Thoracic aorta (tissue), 2 donors: ENCODE measurements around the gene WDR7. TPM values are rescaled to one million over a fixed set of nuclear protein-coding genes. Genes with fewer than 3 reads are reported as not detected.

Source experiments
- ATAC-seq: fragments of 150-250 bp; one replicate; pipeline ENCODE4 v1.8.0; 2017; ENCODE audit warnings: low read depth; ENCODE audit not compliant: insufficient number of reproducible peaks, low FRiP score
- DNase-seq: peaks from one replicate; pipeline ENCODE4 v3.0.0-alpha.2; 2020; ENCODE audit warnings: low spot score
- H3K27ac ChIP-seq, 2 donors: fragments of 200-600 bp; sonication (generic); 1 replicate in 1 of 2; 2 replicates in 1 of 2; pipeline ENCODE4 v1.5.1; 2016; ENCODE audit warnings: mild to moderate bottlenecking in 2 of 2, moderate library complexity in 2 of 2
- H3K27me3 ChIP-seq: fragments of 200-600 bp; sonication (generic); replicated peaks from 2 replicates; pipeline ENCODE4 v1.6.0; 2016; ENCODE audit warnings: mild to moderate bottlenecking; ENCODE audit not compliant: insufficient read depth
- H3K36me3 ChIP-seq: fragments of 200-600 bp; sonication (generic); one replicate; pipeline ENCODE4 v1.5.1; 2016
- H3K4me1 ChIP-seq, 2 donors: fragments of 200-600 bp; sonication (generic); 1 replicate in 1 of 2; 2 replicates in 1 of 2; pipeline versions ENCODE4 v1.5.1 to v1.6.0; 2016; ENCODE audit warnings: low read depth in 2 of 2, mild to moderate bottlenecking in 1 of 2; ENCODE audit not compliant: control insufficient read depth in 1 of 2
- H3K4me3 ChIP-seq: fragments of 200-600 bp; sonication (generic); 2 replicates; pipeline ENCODE4 v1.5.1; 2016; ENCODE audit warnings: mild to moderate bottlenecking
- H3K9me3 ChIP-seq: fragments of 200-600 bp; sonication (generic); 2 replicates; pipeline ENCODE4 v1.5.1; 2016
- CTCF ChIP-seq: fragments of 200-600 bp; sonication (generic); IDR thresholded peaks from one replicate; pipeline ENCODE4 v1.5.1; 2019; ENCODE audit warnings: antibody characterized with exemption
- total RNA-seq, 2 donors: library from RNA; depleted of rRNA; stranded (reverse); fragments of >200 nt; gene quantifications; one replicate each; pipeline versions ENCODE4 v1.1.0 to v1.2.3, GENCODE V29; 2016

WDR7 gene
- 10 to 100 TPM; 33.2 to 73.1 TPM for total RNA-seq

- Histone ChIP-seq H3K27ac (peak within 1 kb of the TSS; percentile 82 to 90), H3K27me3 (no peaks in the 10 kb centered on the region), H3K9me3 (no peaks in the 10 kb centered on the region), H3K4me3 (peak within 1 kb of the TSS; percentile 96), H3K4me1 (peaks cover 5 to 13% of the 10 kb centered on the region in 2 donors), H3K36me3 (no peaks in the 10 kb centered on the region)
- ATAC-seq, result peak; percentile 98
- DNase-seq, result peak; percentile 99
- no peak for TF ChIP-seq CTCF
Measured at GRCh38 chr18:56650944-56651770, at the start of gene WDR7. Gene WDR7 (plus strand): TSS chr18:56651359. CDS start chr18:56672516, 21,157 bp downstream.

- Histone ChIP-seq H3K27ac (no peak overlapping the region), H3K9me3 (no peaks in the 10 kb centered on the region), H3K36me3 (peaks cover 8% of the 10 kb centered on the region), H3K4me1 (peaks cover 10 to 11% of the 10 kb centered on the region in 2 donors), H3K4me3 (no peak overlapping the region), H3K27me3 (no peaks in the 10 kb centered on the region)
- DNase-seq, result no peak
- no peak for TF ChIP-seq CTCF
- ATAC-seq, result no peak
Measured at GRCh38 chr18:56606618-56607017, 44.5 kb upstream of the WDR7 start.

- no peak for TF ChIP-seq CTCF
- DNase-seq (no peak), ATAC-seq (no peak)
- H3K27me3 ChIP-seq, result no peaks in the 10 kb centered on the region
- no peaks in the 10 kb centered on the region for H3K4me1 ChIP-seq
- no peaks in the 10 kb centered on the region for H3K9me3 ChIP-seq
- peaks cover 26% of the 10 kb centered on the region for H3K36me3 ChIP-seq
- H3K27ac ChIP-seq, result no peak overlapping the region
- H3K4me3 ChIP-seq, result no peak overlapping the region
Measured at GRCh38 chr18:56615738-56616520, 35.2 kb upstream of the WDR7 start.

GRCh38 chr18:56627991-56628390, 23.2 kb upstream of the WDR7 start:
- Histone ChIP-seq H3K4me1 (peaks cover 0 to 31% of the 10 kb centered on the region in 2 donors), H3K9me3 (no peaks in the 10 kb centered on the region), H3K27me3 (no peaks in the 10 kb centered on the region), H3K4me3 (no peak overlapping the region), H3K36me3 (no peaks in the 10 kb centered on the region), H3K27ac (no peak overlapping the region)
- ATAC-seq (no peak), DNase-seq (no peak)
- TF ChIP-seq CTCF, result no peak
